ENCODE measurements around the gene CFHR2. TPM values are rescaled to one million over a fixed set of nuclear protein-coding genes. Genes with fewer than 3 reads are reported as not detected.

CFHR2 gene
- total RNA-seq, 1 donor from 2014 or later: not detected

- no peak for DNase-seq (ENCODE audit: low read depth in 2 of 2)
Observed at GRCh38 chr1:197001828-197002227, 58.3 kb downstream of the CFHR2 start.

- DNase-seq (ENCODE audit: low read depth in 2 of 2): no peak
Observed at GRCh38 chr1:197003132-197003531, 59.6 kb downstream of the CFHR2 start.

- DNase-seq (ENCODE audit: low read depth in 2 of 2): no peak
Observed at GRCh38 chr1:197008861-197009260, 65.3 kb downstream of the CFHR2 start.

Other genes with a start within 250 kb of the CFHR2 start
- not detected in 2 replicates for gene CFHR3, start 168.9 kb upstream of the CFHR2 start, total RNA-seq
- gene CFHR1, start 124.0 kb upstream of the CFHR2 start, total RNA-seq: not detected in 2 replicates
- not detected in 2 replicates for gene CFHR4, start 55.7 kb upstream of the CFHR2 start, total RNA-seq
- gene CFHR5, start 33.8 kb downstream of the CFHR2 start, total RNA-seq: not detected in 2 replicates
- under 0.01 TPM in 1 of 2 replicates, not detected in the other for gene F13B, start 123.5 kb downstream of the CFHR2 start, total RNA-seq
- gene ASPM, start 202.9 kb downstream of the CFHR2 start, total RNA-seq: 3.0 and 15.7 TPM in 2 replicates